GM12878 (cell line): Measurements from ENCODE around the gene LDB3. TPM values are rescaled to one million over a fixed set of nuclear protein-coding genes. Genes with fewer than 3 reads are reported as not detected.
A peak's percentile ranks its signal among the peaks of the same experiment; 100 is the strongest.

ENCODE experiments used
- ATAC-seq: fragments of 200-7000 bp; cut with Tn5 transposase; 3 replicates; pipeline ENCODE4 v1.9.1; 2020; ENCODE audit warnings: mild to moderate bottlenecking, moderate library complexity
- BruUV-seq: library from RNA; stranded (reverse); fragments of 400-500 nt; replicated peaks from 2 replicates; lab custom pipeline; 2021; lab: Mats Ljungman, UMichigan
- CTCF ChIA-PET: fragments of 300-600 bp; sonication (Branson Sonifier 250); formaldehyde crosslinking; extraction: SDS; loops from one replicate; lab custom pipeline; 2021; ENCODE audit warnings: inconsistent platforms; lab: Yijun Ruan, JAX
- POLR2A ChIA-PET: fragments of 350-600 bp; formaldehyde crosslinking; extraction: SDS; loops from one replicate; lab custom pipeline; 2021; ENCODE audit warnings: inconsistent platforms; lab: Charles Lee
- RAD21 ChIA-PET: fragments of 300-600 bp; sonication (Branson Sonifier 250); formaldehyde crosslinking; loops from one replicate; lab custom pipeline; 2023; ENCODE audit warnings: antibody characterized with exemption; ENCODE audit not compliant: unreplicated experiment; lab: Charles Lee
- SMC1A ChIA-PET: fragments of 300-600 bp; sonication (Branson Sonifier 250); formaldehyde crosslinking; loops from one replicate; lab custom pipeline; 2023; ENCODE audit not compliant: unreplicated experiment, uncharacterized antibody; lab: Charles Lee
- DNase-seq: peaks from one replicate; pipeline ENCODE4 v3.0.0-alpha.2; 2011; ENCODE audit warnings: low read depth, low spot score
- FAIRE-seq: peaks from 3 replicates; lab custom pipeline; 2011; peaks lifted over from hg19 to GRCh38; lab: Jason Lieb, UNC
- H2AFZ ChIP-seq: 2 replicates; pipeline ENCODE4 v1.6.0; 2011; ENCODE audit warnings: low read depth, low read length, control low read depth; ENCODE audit not compliant: control insufficient read depth
- H3K27ac ChIP-seq: 2 replicates; pipeline ENCODE4 v1.5.1; 2011; ENCODE audit warnings: control low read depth; ENCODE audit not compliant: control insufficient read depth, insufficient read depth
- H3K27me3 ChIP-seq, 2 experiments: replicated peaks in 1 of 2; 2 replicates each; pipeline versions ENCODE4 v1.6.0 to v1.6.1; 2011; ENCODE audit warnings: low read length in 1 of 2; ENCODE audit not compliant: control insufficient read depth in 2 of 2, insufficient read depth in 2 of 2
- H3K36me3 ChIP-seq, 2 experiments: 2 replicates each; pipeline ENCODE4 v1.5.1; 2011; ENCODE audit warnings: low read length in 1 of 2; ENCODE audit not compliant: control insufficient read depth in 2 of 2, insufficient read depth in 2 of 2
- H3K4me1 ChIP-seq: 2 replicates; pipeline ENCODE4 v1.6.1; 2011; ENCODE audit warnings: mild to moderate bottlenecking, low read length, moderate library complexity, mixed read lengths; ENCODE audit not compliant: control insufficient read depth, insufficient read depth
- H3K4me2 ChIP-seq: 2 replicates; pipeline ENCODE4 v1.6.0; 2011; ENCODE audit warnings: control low read depth; ENCODE audit not compliant: control insufficient read depth, insufficient read depth
- H3K4me3 ChIP-seq: fragments of 200-600 bp; sonication (generic); 2 replicates; pipeline ENCODE4 v1.5.1; 2016
- H3K79me2 ChIP-seq: 2 replicates; pipeline ENCODE4 v1.6.0; 2011; ENCODE audit warnings: low read length; ENCODE audit not compliant: control insufficient read depth, insufficient read depth
- H3K9ac ChIP-seq: 2 replicates; pipeline ENCODE4 v1.8.0; 2011; ENCODE audit warnings: low read length, control low read depth, mixed read lengths; ENCODE audit not compliant: control insufficient read depth, insufficient read depth
- H3K9me3 ChIP-seq: replicated peaks from 3 replicates; pipeline ENCODE4 v1.5.1; 2011; ENCODE audit warnings: mild to moderate bottlenecking, low read length; ENCODE audit not compliant: control insufficient read depth, insufficient read depth
- H4K20me1 ChIP-seq: 2 replicates; pipeline ENCODE4 v1.6.0; 2011; ENCODE audit not compliant: control insufficient read depth, insufficient read depth
- CBFB ChIP-seq: IDR thresholded peaks from 2 replicates; pipeline ENCODE4 v1.6.1; 2016; ENCODE audit warnings: antibody characterized with exemption, low read depth
- CBX3 ChIP-seq: fragments of 200-600 bp; sonication (generic); IDR thresholded peaks from 2 replicates; pipeline ENCODE4 v1.6.1; 2016; ENCODE audit warnings: low read depth, borderline replicate concordance
- CTCF ChIP-seq, 3 experiments: IDR thresholded peaks in 2 of 3; conservative IDR thresholded peaks in 1 of 3; 2 replicates each; pipeline ENCODE4 v1.5.1; 2011; ENCODE audit warnings: low read depth in 3 of 3, low read length in 3 of 3, mild to moderate bottlenecking in 3 of 3, control low read depth in 2 of 3, moderate library complexity in 2 of 3, inconsistent platforms in 1 of 3, mixed read lengths in 1 of 3; ENCODE audit not compliant: control insufficient read depth in 2 of 3, insufficient read depth in 1 of 3; ENCODE audit errors: extremely low read depth in 1 of 3
- ESRRA ChIP-seq: IDR thresholded peaks from 2 replicates; pipeline ENCODE4 v1.6.1; 2012; ENCODE audit warnings: mild to moderate bottlenecking, low read length, improper control_type of control experiment
- WGBS: methylation state at CpG from one replicate; pipeline ENCODE4 v1.1.6; 2016; ENCODE audit warnings: low lambda C conversion rate; ENCODE audit not compliant: insufficient replicate concordance, insufficient coverage; ENCODE audit errors: missing lambda C conversion rate; 5-methylcytosine and 5-hydroxymethylcytosine counted together
- in situ Hi-C: fragments of 300-500 bp; cut with MboI; formaldehyde crosslinking; loops from 9 replicates; pipeline ENCODE4 v1.14.3; 2018; ENCODE audit warnings: mixed read lengths
- intact Hi-C: fragments of 100-400 bp; cut with micrococcal nuclease; formaldehyde crosslinking; loops from one replicate; pipeline ENCODE4 v1.14.2; 2022; ENCODE audit not compliant: unreplicated experiment
- polyA plus RNA-seq, 11 experiments: library from polyadenylated mRNA; depleted of rRNA in 4 of 11; unstranded in 6 of 11; stranded (reverse) in 5 of 11; fragments of >200 nt; fragmentation: Nextera tagmentation in 4 of 11; fragmentation: Illumina TruSeq in 1 of 11; extraction: Ambion mirVana in 4 of 11; extraction: Trizol in 1 of 11; gene quantifications; 1 replicate in 1 of 11; 2 replicates in 10 of 11; pipeline versions ENCODE4 v1.2.1 to v1.2.3, GENCODE V29; 2011 to 2016; ENCODE audit warnings: inconsistent platforms in 2 of 11, missing spikeins in 2 of 11, low read depth in 1 of 11
- total RNA-seq, 4 experiments: library from RNA; depleted of rRNA in 3 of 4; stranded (reverse); fragments of >200 nt in 3 of 4; fragmentation: Illumina TruSeq in 1 of 4; extraction: Trizol in 1 of 4; gene quantifications; 2 replicates each; pipeline versions ENCODE4 v1.2.1 to v1.2.3, GENCODE V29; 2013 to 2021
- TF ChIP-seq, protein P1 (sequence below): IDR thresholded peaks from 2 replicates; pipeline ENCODE4 v1.6.1; 2011; ENCODE audit warnings: low read depth, low read length, improper control_type of control experiment, borderline replicate concordance

The LDB3 gene
- total and polyA plus RNA-seq, 10 of the 15 experiments (the other 5 are each of a cell fraction or from before 2014, with no cell fraction given) = 0.02 to 0.07 (median 0.04) TPM; not detected in 1

DNA sequence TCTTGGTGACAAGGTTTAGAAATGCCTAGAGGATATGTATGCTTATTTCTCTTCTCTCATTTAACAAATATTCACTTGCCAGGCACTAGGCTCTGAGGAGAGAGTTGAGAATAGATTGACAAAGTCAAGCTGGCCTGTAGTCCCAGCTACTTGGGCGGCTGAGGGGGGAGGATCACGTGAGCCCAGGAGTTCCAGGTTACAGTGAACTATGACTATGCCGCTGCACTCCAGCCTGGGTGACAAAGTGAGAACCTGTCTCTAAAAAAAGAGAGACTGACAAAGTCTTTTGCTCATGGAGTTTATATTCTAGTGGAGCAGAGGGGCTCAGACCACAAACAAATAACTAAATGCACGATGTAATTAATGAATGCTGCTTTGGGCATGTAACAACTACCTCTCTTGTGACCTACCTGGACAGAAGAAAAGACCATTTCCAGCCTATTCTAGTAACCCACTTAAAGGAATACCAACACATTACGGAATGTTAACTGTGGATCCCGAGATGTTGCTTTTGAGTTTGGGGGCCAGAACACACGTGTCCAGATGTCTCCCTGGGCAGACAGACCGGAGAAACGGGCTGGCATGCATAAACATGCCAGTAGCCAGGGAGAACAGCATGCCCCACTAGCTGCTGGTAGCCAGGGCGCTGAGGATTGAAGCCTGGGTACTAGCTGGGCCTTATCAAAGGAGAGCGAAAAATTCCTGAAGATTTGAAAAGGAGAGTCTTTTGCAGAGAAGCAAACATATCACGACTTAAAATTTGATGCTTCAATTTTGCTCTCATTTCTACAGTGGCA, 85.5 kb downstream of the LDB3 start:
- in situ Hi-C loops = no loop called here
- Histone ChIP-seq H3K27me3 (no peaks in the 10 kb centered on the region), H3K27ac (no peak overlapping the region), H3K4me3 (no peak overlapping the region), H3K4me2 (peak overlapping the region; percentile 51), H3K9ac (no peak overlapping the region), H3K4me1 (peaks cover 19% of the 10 kb centered on the region), H4K20me1 (no peaks in the 10 kb centered on the region), H3K9me3 (no peaks in the 10 kb centered on the region), H3K79me2 (peaks cover 26% of the 10 kb centered on the region), H3K36me3 (no peaks in the 10 kb centered on the region), H2AFZ (no peak overlapping the region)
- WGBS = 82% methylated on average over 12 of the region's 12 CpGs
- ChIA-PET POLR2A (interaction anchor here (0.6 to 1.2 kb wide), 4 partner anchors 16 to 82 kb away, joined by 3 to 6 read pairs (median 4); no protein-coding TSS in a partner anchor), SMC1A (interaction anchor here (1.0 to 2.5 kb wide), 4 partner anchors 12 to 20 kb away, joined by 4 to 6 read pairs (median 5); no protein-coding TSS in a partner anchor), CTCF (interaction anchor here (1.2 kb wide), 1 partner anchor 146 kb away, joined by 4 read pairs; no protein-coding TSS in a partner anchor), RAD21 (no interaction called here)
- TF ChIP-seq CBX3 (no peak), CTCF (IDR thresholded peaks at IDR 0.05 in 2 of 3, conservative IDR thresholded peaks at IDR 0.05 in 1 of 3; ENCODE audit: control insufficient read depth in 2 of 3, extremely low read depth in 1 of 3, insufficient read depth in 1 of 3, low read depth in 3 of 3, low read length in 3 of 3) (no peak), CBFB (no peak), ESRRA (no peak)
- TF ChIP-seq, protein P1, sequence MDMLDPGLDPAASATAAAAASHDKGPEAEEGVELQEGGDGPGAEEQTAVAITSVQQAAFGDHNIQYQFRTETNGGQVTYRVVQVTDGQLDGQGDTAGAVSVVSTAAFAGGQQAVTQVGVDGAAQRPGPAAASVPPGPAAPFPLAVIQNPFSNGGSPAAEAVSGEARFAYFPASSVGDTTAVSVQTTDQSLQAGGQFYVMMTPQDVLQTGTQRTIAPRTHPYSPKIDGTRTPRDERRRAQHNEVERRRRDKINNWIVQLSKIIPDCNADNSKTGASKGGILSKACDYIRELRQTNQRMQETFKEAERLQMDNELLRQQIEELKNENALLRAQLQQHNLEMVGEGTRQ = no peak
- no TSS peak for BruUV-seq
- FAIRE-seq (no peak), ATAC-seq (no peak), DNase-seq (no peak)
- intact Hi-C loops = no loop called here
